ENCODE measurements around the gene MSI2.
"Not testable (repeated sequence)": the region's sequence is repeated elsewhere in the genome, so short reads cannot be mapped to it uniquely, and the experiment has no call there.

The MSI2 gene

DNA sequence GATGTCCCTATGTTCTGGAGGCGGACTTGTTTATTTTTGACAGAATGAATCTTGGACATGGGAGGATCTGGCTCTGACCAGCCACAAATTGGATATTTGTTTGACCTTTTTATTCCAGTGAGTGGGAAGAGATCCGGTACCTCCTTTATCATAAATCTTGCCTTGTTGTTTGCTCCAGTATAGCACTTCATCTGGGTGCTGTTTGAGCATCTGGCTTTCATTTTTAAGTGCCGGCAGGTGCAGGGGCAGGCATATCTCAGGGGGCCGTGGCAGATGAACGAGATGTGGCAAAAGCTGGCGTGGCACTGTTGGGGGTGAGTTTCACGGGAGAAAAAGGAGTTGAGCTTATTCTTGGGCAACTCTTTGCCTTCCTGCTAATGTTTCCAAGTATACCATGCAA lies 37.8 kb downstream of the MSI2 start:
- DNase-seq: no peak

- DNase-seq: peak; percentile 63
Measured at GRCh38 chr17:57294629-57295501, 38.5 kb downstream of the MSI2 start.

DNA sequence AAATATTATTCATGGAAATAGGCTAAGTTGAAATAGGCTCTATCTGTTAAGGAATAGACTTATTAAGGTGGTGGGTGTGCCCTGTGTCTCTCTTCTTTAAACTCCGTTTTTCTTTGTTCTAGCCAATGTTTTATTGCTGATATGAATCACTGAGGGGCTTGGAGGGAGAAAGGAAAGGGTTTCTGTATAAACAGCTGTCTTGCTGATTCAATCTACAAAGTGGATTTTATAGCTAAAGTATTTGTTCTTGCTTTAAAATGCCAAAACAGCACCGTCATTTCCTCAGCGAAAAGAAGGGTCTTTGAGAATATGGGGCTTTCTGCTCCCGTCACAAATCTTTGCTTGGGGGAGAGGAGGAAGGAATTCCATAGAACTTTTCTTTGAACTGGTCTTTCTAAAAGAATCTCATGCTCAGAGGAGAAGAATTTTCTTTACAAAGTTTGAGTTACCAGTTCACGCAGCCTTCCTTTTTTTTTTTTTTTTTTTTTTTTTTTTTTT lies 39.3 kb downstream of the MSI2 start:
- peak; percentile 66 for DNase-seq

- DNase-seq: peak; percentile 33
Measured at GRCh38 chr17:57296231-57296630, 39.9 kb downstream of the MSI2 start.

GRCh38 chr17:57299176-57299575 lies 42.9 kb downstream of the MSI2 start:
- peak; percentile 54 for DNase-seq

DNA sequence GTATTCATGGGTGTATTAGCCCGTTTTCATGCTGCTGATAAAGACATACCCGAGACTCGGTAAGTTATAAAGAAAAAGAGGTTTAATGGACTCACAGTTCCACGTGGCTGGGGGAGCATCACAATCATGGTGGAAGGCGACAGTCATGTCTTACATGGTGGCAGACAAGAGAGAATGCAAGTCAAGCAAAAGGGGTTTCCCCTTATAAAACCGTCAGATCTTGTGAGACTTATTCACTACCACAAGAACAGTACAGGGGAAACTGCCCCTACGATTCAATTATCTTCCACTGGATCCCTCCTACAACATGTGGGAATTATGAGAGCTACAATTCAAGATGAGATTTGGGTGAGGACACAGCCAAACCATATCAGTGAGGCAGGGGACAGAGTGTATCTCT lies 44.3 kb downstream of the MSI2 start:
- not testable (repeated sequence) for DNase-seq

GRCh38 chr17:57302690-57303465 lies 46.6 kb downstream of the MSI2 start:
- DNase-seq: no peak

GRCh38 chr17:57305144-57305728 lies 48.9 kb downstream of the MSI2 start:
- DNase-seq: no peak

GRCh38 chr17:57305908-57306504 lies 49.7 kb downstream of the MSI2 start:
- DNase-seq: peak; percentile 62

DNA sequence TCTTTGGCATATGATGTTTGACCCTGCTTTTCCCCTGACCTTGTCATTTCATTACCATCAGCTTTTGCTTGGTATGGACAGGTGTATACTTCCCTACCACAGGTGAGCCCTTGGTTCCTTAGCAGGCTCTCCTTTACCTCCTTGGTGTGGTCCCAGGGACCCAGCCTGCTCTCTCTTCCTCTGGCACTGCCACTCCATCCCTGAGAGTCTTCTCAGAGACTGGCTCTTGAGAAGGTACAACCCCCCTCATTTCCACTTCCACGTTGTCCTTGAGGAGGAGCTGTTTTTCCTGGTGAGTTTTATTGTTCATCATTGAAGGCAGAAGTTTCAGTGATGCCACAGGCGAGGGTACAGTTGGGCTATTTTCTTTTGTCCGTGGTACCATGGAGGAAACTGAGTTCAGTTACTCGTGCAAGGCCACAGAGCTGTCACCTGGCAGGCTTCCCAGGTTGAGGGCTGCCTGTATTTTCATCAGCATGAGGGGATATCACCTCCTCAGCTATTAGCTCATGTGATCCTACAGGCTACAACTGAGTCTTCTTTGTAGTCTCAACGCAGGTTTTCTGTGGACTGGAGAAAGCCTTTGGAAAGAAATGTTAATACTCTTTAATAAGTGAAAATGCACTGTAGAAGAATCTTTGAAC lies 52.3 kb downstream of the MSI2 start:
- no peak for DNase-seq

DNA sequence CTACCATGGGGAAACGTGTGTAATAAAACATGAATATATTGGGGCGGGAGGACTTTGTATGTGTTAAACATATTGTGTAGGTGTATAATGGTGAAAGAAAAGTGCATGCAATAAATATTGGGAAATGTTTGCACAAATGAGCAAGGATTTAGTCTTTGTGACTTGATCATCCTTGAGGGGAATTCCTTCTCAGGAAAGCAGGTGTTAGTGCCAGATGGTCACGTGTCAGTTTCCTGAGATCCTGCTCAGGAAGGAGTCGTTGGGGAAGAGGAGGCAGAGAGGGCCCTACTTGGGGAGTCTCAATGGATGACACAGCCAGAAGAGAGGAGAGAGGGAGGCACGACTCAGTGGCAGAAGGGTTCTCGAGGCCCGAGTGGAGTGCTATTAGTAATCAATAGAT lies 53.2 kb downstream of the MSI2 start:
- no peak for DNase-seq

DNA sequence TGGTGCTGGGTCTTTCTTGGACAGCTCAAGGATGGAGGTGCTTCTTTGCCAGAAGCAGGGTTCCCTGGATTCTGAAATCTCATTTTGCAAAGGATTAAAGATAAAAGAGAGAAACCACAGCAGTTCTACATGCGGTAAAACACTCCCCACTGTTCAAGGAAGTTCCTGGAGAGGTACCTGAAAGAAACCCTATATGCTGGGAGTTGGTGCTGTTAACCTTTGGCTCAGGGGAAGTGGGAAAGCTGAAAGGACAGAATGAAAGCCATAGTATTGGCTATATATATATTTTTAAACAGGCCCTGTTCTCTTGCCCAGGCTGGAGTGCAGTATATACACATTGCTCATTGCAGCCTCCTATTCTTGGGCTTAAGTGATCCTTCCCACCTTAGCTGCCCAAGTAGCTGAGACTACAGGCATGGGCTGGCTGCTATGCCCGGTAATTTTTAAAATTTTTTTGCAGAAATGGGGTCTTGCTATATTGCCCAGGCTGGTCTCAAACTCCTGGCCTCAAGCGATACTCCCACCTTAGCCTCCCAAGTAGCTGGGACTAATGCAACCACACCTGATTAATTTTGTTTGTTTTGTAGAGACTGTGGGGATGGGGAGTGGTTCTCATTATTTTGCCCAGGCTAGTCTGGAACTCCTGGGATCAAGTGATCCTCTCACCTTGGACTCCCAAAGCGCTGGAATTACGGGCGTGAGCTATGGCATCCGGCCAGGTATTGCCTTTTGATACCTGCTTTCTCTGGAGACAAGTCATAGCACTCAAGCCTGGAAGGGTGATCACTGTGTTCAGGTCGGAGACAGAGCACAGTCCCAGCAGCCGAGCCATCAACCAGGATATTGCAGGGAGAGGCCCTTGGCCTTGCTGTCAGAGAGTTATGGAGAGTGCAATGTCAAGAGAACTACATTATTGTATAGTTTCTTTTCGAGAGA lies 55.2 kb downstream of the MSI2 start:
- DNase-seq: no peak

DNA sequence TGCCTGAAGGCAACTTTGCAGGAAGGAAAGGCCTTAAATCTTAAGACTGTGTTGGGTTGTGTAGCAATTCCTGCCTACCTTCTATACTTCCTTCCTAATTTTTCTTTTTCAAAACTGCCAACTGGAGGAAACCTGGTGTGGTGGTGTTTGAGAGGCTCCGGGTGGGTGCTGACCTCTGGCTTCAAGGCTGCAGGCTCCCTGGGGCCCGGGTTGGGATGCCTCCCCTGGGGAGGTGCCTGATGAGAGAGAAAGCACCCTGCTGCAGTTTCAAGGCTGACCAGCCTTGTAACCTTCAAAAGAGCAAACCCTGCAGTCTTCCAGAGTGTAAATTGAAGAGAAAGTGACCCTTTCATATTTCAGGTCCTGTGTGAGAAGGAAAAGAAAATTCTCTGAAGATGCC lies 55.9 kb downstream of the MSI2 start:
- no peak for DNase-seq

- DNase-seq: no peak
Measured at GRCh38 chr17:57313097-57313835, 56.9 kb downstream of the MSI2 start.

DNA sequence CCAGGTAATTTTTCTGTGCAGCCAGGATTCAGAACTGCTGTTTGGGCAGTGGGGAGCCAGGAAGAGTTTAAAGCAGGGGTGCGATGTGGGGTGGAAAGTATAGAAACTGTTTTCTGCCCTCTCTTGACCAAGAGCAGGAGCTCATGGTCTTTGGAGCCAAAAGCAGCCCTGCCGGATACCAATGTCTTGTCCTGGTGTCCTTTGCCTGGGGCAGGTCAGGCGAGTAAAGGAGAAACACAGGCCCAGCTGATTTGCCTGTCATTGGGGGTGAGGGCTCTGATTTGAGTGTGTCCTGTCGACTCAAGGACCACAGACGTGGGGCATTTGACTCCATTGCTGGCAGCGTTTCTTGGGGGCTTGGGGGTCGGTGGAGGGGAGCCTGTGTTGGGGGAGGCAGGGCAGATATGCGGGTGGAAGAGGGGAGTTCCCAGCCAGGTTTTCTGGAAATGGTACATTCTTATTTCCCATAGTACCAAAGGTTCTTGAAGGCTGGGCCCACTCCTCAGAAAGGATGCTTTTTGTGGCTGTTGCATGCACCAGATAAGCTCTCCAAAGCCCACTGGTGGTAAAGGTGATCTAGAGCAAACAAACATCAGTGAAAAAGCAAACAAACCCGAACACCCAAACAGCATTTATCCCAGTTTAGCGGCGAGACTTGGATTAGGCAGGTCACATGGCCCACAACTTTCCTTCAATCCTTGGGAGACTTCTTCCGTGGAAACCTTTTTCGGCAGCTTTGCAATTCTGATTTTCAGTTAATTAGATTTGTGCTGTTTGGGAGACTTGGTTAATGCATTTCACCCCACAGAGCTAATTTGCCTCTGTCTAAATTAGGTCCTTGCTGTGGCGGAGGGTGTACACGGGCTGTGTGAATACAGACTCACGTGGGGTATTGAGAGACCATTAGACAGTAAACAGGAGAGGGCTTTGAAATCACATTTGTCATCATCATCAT lies 59.0 kb downstream of the MSI2 start:
- no peak for DNase-seq

DNA sequence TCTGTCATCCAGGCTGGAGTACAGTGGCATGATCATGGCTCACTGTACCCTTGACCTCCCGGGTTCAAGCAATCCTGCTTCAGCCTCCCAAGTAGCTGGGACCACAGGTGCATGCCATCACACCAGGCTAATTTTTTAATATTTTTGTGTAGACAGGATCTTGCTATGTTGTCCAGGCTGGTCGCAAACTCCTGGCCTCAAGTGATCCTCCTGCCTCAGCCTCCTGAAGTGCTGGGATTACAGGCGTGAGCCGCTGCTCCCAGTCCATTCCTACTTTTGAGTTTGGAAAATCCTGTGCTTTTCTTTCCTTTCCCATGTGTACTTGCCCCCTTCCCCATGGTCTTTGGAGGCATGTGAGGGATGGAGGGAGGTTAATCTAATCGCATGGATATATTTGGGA lies 60.0 kb downstream of the MSI2 start:
- DNase-seq: no peak

- DNase-seq: no peak
Measured at GRCh38 chr17:57317079-57317478, 60.8 kb downstream of the MSI2 start.

DNA sequence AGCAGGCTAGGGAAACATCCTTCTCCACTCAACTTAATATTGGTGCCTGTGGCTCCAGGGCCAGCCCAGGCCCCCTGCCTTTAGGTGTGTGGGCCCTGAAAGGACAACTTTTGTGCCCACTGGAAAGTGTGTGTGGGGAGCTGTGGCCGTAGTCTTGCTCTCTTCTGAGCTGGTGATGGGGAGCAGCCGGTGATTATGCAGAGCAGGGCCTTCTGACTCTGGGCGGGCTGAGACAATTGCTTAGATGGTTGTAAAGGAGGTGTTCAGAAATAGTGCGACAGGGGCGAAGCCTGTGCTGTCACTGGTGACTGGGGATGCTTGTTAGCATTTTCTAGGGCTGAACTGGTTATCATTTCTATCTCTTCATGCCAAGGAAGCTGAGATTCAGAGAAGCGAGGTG lies 62.6 kb downstream of the MSI2 start:
- DNase-seq: no peak

- no peak for DNase-seq
Measured at GRCh38 chr17:57319806-57320205, 63.5 kb downstream of the MSI2 start.

DNA sequence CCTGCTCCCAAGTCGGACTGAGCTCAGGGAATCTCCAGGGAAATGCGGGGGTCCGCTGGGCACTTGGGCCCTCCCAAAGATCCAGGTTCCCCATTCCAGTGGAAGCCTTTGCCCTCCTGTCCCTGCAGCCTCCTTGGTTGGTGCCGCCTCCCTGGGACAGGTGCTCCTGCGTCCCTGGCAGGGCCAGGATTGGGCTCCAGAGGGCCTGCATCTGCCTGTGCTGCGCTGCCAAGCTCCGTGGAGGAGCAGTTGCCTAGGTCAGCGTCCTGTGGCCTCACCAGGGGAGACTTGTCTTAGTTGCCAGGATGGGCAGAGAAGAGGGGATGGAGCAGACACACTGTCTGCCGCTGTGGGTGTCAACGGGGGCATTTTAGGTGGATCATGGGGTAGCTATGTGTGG lies 67.1 kb downstream of the MSI2 start:
- DNase-seq: no peak
